CD4-positive, alpha-beta T cell treated with Interleukin-1 beta for 1 hour (primary cell): ENCODE measurements around the gene NREP.

ENCODE experiments used
- DNase-seq, 2 donors: peaks; one replicate each; pipeline ENCODE4 v3.0.0-alpha.2; 2020 to 2022

The NREP gene

DNA sequence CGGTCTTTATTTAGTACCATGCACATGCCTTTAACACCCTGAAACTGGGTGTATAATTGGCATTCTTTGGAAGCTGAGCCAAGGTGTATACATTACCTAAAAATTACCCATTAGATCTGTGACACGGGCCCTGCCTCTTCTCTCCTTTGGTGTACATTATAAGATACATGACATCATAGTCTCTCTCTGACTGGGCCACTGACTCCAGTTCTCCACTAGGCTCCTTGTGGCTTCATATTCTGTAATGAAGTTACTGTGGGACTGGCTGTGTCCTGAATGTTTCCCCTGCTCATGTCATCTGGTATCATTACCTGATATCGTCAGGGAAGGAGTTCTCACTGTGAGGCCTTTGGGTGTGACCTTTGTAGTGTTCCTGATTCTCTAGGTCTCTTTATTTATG lies 65.5 kb downstream of the NREP start:
- no peak for DNase-seq

- DNase-seq = no peak
Observed at GRCh38 chr5:111689357-111689935, 67.5 kb downstream of the NREP start.

DNA sequence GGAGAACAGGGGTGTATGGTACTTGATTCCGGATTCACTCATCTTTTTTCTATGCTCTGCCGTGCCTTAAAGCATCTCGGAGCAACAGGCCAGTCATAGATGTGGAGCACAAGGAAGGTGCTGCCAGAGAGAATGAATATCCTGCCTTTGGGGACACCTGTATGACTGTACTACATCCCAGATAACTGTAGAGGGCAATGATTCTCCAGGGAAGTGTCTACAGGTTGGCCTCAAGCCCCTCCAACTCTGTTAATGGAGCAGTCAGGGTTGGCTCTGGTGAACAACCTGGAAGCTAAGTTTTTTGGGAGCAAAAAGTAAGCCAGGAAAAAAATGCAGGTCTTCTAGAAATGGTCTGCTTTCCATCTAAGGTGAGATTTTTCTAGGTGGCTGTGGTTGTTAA lies 71.0 kb downstream of the NREP start:
- DNase-seq = no peak

DNA sequence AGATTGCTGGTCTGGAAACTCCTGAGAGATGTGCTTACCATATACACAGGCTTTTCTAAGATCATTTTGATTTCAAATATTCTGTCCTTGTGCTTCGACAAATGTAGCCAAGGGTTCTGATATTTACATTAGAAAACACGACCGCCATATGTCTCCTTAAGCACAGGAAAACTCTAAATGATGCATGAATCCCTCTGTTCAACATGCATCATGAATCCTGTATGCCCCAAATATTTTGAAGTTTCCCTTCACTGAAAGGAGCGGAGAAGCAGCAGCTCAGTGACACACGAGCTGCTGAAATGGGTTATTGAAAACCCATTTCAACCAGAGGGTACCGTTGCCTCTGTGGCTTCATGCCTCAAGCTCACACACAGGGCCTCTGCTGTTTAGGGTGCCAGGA lies 74.4 kb downstream of the NREP start:
- no peak for DNase-seq

GRCh38 chr5:111682121-111682520 lies 74.9 kb downstream of the NREP start:
- no peak for DNase-seq

GRCh38 chr5:111681414-111682120 lies 75.4 kb downstream of the NREP start:
- no peak for DNase-seq

- no peak for DNase-seq
Observed at GRCh38 chr5:111680737-111681413, 76.1 kb downstream of the NREP start.

DNA sequence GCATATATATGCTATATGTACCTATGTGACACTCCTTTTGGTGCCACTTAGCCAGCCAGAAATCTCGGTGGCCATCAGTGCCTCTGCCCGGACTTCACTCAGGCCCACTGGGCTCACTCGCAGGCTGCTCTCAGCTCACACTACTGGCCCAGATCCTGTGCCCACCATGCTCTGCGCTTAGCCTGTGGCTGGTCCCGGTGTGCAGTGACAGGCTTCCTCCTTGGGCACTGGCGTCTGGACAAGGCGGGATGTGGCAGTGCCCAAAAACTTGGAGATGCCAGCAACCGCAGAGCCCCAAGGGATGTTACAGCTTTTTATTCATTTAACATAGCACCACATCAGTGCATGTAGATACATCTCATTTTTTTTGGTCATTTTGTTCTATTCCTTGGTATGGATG lies 77.4 kb downstream of the NREP start:
- DNase-seq = no peak
